Mucosa of rectum (tissue), 2 donors: ENCODE results near the gene ADGRL3.

ENCODE experiments used
- H3K27ac ChIP-seq, 2 donors: one replicate each; pipeline ENCODE4 v1.7.0; 2013; ENCODE audit warnings: inconsistent platforms in 2 of 2, low read depth in 2 of 2, low read length in 2 of 2
- H3K27me3 ChIP-seq, 2 donors: one replicate each; pipeline ENCODE4 v1.7.0; 2013; ENCODE audit warnings: low read length in 2 of 2; ENCODE audit not compliant: control insufficient read depth in 2 of 2, insufficient read depth in 2 of 2
- H3K36me3 ChIP-seq, 2 donors: one replicate each; pipeline ENCODE4 v1.7.0; 2013; ENCODE audit warnings: low read length in 2 of 2; ENCODE audit not compliant: control insufficient read depth in 2 of 2, insufficient read depth in 2 of 2
- H3K4me1 ChIP-seq, 2 donors: one replicate each; pipeline ENCODE4 v1.7.0; 2013; ENCODE audit warnings: low read length in 2 of 2, mild to moderate bottlenecking in 1 of 2; ENCODE audit not compliant: control insufficient read depth in 2 of 2, insufficient read depth in 2 of 2
- H3K4me3 ChIP-seq, 2 donors: one replicate each; pipeline ENCODE4 v1.7.0; 2013; ENCODE audit warnings: low read length in 2 of 2
- H3K9ac ChIP-seq, 2 donors: one replicate each; pipeline ENCODE4 v1.7.0; 2013; ENCODE audit warnings: low read length in 2 of 2, low read depth in 1 of 2, mild to moderate bottlenecking in 1 of 2
- H3K9me3 ChIP-seq, 2 donors: one replicate each; pipeline ENCODE4 v1.7.0; 2013; ENCODE audit warnings: low read length in 2 of 2; ENCODE audit not compliant: control insufficient read depth in 2 of 2
- donor health status: healthy.
- donor health status: Normal muscosa, but diverticular disease.

The ADGRL3 gene

GRCh38 chr4:61675464-61675863 lies 475.3 kb downstream of the ADGRL3 start:
- no peaks in the 10 kb centered on the region for H3K36me3 ChIP-seq
- no peak overlapping the region for H3K4me3 ChIP-seq
- no peaks in the 10 kb centered on the region for H3K27me3 ChIP-seq
- no peak overlapping the region for H3K9ac ChIP-seq
- no peak overlapping the region for H3K27ac ChIP-seq
- H3K4me1 ChIP-seq: no peaks in the 10 kb centered on the region
- H3K9me3 ChIP-seq: no peaks in the 10 kb centered on the region

- H3K27me3 ChIP-seq: no peaks in the 10 kb centered on the region
- no peak overlapping the region for H3K9ac ChIP-seq
- no peaks in the 10 kb centered on the region for H3K9me3 ChIP-seq
- H3K36me3 ChIP-seq: no peaks in the 10 kb centered on the region
- no peak overlapping the region for H3K27ac ChIP-seq
- no peaks in the 10 kb centered on the region for H3K4me1 ChIP-seq
- no peak overlapping the region for H3K4me3 ChIP-seq
Measured at GRCh38 chr4:61678297-61678696, 478.2 kb downstream of the ADGRL3 start.

- Histone ChIP-seq H3K9me3 (no peaks in the 10 kb centered on the region), H3K27ac (no peak overlapping the region), H3K36me3 (no peaks in the 10 kb centered on the region), H3K4me3 (no peak overlapping the region), H3K9ac (no peak overlapping the region), H3K27me3 (no peaks in the 10 kb centered on the region), H3K4me1 (no peaks in the 10 kb centered on the region)
Measured at GRCh38 chr4:61693520-61693919, 493.4 kb downstream of the ADGRL3 start.

- H3K9ac ChIP-seq: no peak overlapping the region
- no peak overlapping the region for H3K4me3 ChIP-seq
- no peaks in the 10 kb centered on the region for H3K27me3 ChIP-seq
- no peaks in the 10 kb centered on the region for H3K9me3 ChIP-seq
- no peak overlapping the region for H3K27ac ChIP-seq
- no peaks in the 10 kb centered on the region for H3K4me1 ChIP-seq
- no peaks in the 10 kb centered on the region for H3K36me3 ChIP-seq
Measured at GRCh38 chr4:61714387-61714911, 514.3 kb downstream of the ADGRL3 start.

GRCh38 chr4:61716426-61716825 lies 516.3 kb downstream of the ADGRL3 start:
- no peaks in the 10 kb centered on the region for H3K9me3 ChIP-seq
- H3K4me3 ChIP-seq: no peak overlapping the region
- H3K9ac ChIP-seq: no peak overlapping the region
- no peaks in the 10 kb centered on the region for H3K4me1 ChIP-seq
- H3K27me3 ChIP-seq: no peaks in the 10 kb centered on the region
- no peak overlapping the region for H3K27ac ChIP-seq
- no peaks in the 10 kb centered on the region for H3K36me3 ChIP-seq

- Histone ChIP-seq H3K4me1 (no peaks in the 10 kb centered on the region), H3K27ac (no peak overlapping the region), H3K9me3 (no peaks in the 10 kb centered on the region), H3K4me3 (no peak overlapping the region), H3K9ac (no peak overlapping the region), H3K27me3 (no peaks in the 10 kb centered on the region), H3K36me3 (no peaks in the 10 kb centered on the region)
Measured at GRCh38 chr4:61723492-61723891, 523.4 kb downstream of the ADGRL3 start.

- Histone ChIP-seq H3K4me3 (no peak overlapping the region), H3K4me1 (no peaks in the 10 kb centered on the region), H3K27me3 (no peaks in the 10 kb centered on the region), H3K9ac (no peak overlapping the region), H3K9me3 (no peaks in the 10 kb centered on the region), H3K27ac (no peak overlapping the region), H3K36me3 (no peaks in the 10 kb centered on the region)
Measured at GRCh38 chr4:61727286-61727685, 527.2 kb downstream of the ADGRL3 start.

- H3K9ac ChIP-seq: no peak overlapping the region
- H3K4me1 ChIP-seq: no peaks in the 10 kb centered on the region
- no peak overlapping the region for H3K4me3 ChIP-seq
- no peaks in the 10 kb centered on the region for H3K9me3 ChIP-seq
- H3K36me3 ChIP-seq: no peaks in the 10 kb centered on the region
- no peak overlapping the region for H3K27ac ChIP-seq
- H3K27me3 ChIP-seq: no peaks in the 10 kb centered on the region
Measured at GRCh38 chr4:61734409-61734808, 534.3 kb downstream of the ADGRL3 start.

GRCh38 chr4:61739887-61740286 lies 539.8 kb downstream of the ADGRL3 start:
- H3K9ac ChIP-seq: no peak overlapping the region
- H3K4me3 ChIP-seq: no peak overlapping the region
- H3K4me1 ChIP-seq: peaks cover 0 to 2% of the 10 kb centered on the region in 2 donors
- no peaks in the 10 kb centered on the region for H3K9me3 ChIP-seq
- H3K36me3 ChIP-seq: no peaks in the 10 kb centered on the region
- no peaks in the 10 kb centered on the region for H3K27me3 ChIP-seq
- H3K27ac ChIP-seq: no peak overlapping the region

GRCh38 chr4:61740886-61741285 lies 540.8 kb downstream of the ADGRL3 start:
- H3K4me3 ChIP-seq: no peak overlapping the region
- H3K9me3 ChIP-seq: no peaks in the 10 kb centered on the region
- peaks cover 0 to 2% of the 10 kb centered on the region in 2 donors for H3K4me1 ChIP-seq
- no peaks in the 10 kb centered on the region for H3K36me3 ChIP-seq
- H3K27ac ChIP-seq: no peak overlapping the region
- no peaks in the 10 kb centered on the region for H3K27me3 ChIP-seq
- H3K9ac ChIP-seq: no peak overlapping the region
